ENCODE data around the gene FTO.
"Not testable (repeated sequence)": the region's sequence is repeated elsewhere in the genome, so short reads cannot be mapped to it uniquely, and the experiment has no call there.

The FTO gene

GRCh38 chr16:53826658-53827057, 122.7 kb downstream of the FTO start:
- DNase-seq (ENCODE audit: low read depth in 2 of 2): no peak

GRCh38 chr16:53827741-53828140, 123.8 kb downstream of the FTO start:
- DNase-seq (ENCODE audit: low read depth in 2 of 2): no peak

- no peak for DNase-seq (ENCODE audit: low read depth in 2 of 2)
These were observed 125.3 kb downstream of the FTO start for GRCh38 chr16:53829186-53829747.

GRCh38 chr16:53832896-53833544, 129.1 kb downstream of the FTO start:
- no peak for DNase-seq (ENCODE audit: low read depth in 2 of 2)

GRCh38 chr16:53836142-53836541, 132.2 kb downstream of the FTO start:
- DNase-seq (ENCODE audit: low read depth in 2 of 2): no peak

- DNase-seq (ENCODE audit: low read depth in 2 of 2): no peak
These were observed 132.7 kb downstream of the FTO start for GRCh38 chr16:53836680-53837079.

GRCh38 chr16:53837426-53837825, 133.5 kb downstream of the FTO start:
- DNase-seq (ENCODE audit: low read depth in 2 of 2): no peak

- DNase-seq (ENCODE audit: low read depth in 2 of 2): no peak
These were observed 135.2 kb downstream of the FTO start for GRCh38 chr16:53839150-53839549.

GRCh38 chr16:53840456-53840855, 136.5 kb downstream of the FTO start:
- no peak for DNase-seq (ENCODE audit: low read depth in 2 of 2)

- no peak for DNase-seq (ENCODE audit: low read depth in 2 of 2)
These were observed 137.9 kb downstream of the FTO start for GRCh38 chr16:53841884-53842283.

GRCh38 chr16:53843084-53843483, 139.1 kb downstream of the FTO start:
- DNase-seq (ENCODE audit: low read depth in 2 of 2): no peak

GRCh38 chr16:53844804-53845203, 140.8 kb downstream of the FTO start:
- DNase-seq (ENCODE audit: low read depth in 2 of 2): no peak

GRCh38 chr16:53846549-53846948, 142.6 kb downstream of the FTO start:
- not testable (repeated sequence) for DNase-seq (ENCODE audit: low read depth in 2 of 2)

GRCh38 chr16:53846971-53847370, 143.0 kb downstream of the FTO start:
- DNase-seq (ENCODE audit: low read depth in 2 of 2): no peak

GRCh38 chr16:53848277-53848942, 144.5 kb downstream of the FTO start:
- DNase-seq (ENCODE audit: low read depth in 2 of 2): no peak

- no peak for DNase-seq (ENCODE audit: low read depth in 2 of 2)
These were observed 145.0 kb downstream of the FTO start for GRCh38 chr16:53848950-53849349.

- DNase-seq (ENCODE audit: low read depth in 2 of 2): no peak
These were observed 145.6 kb downstream of the FTO start for GRCh38 chr16:53849585-53849984.

GRCh38 chr16:53849994-53850393, 146.0 kb downstream of the FTO start:
- no peak for DNase-seq (ENCODE audit: low read depth in 2 of 2)

- DNase-seq (ENCODE audit: low read depth in 2 of 2): no peak
These were observed 148.7 kb downstream of the FTO start for GRCh38 chr16:53852678-53853077.

- no peak for DNase-seq (ENCODE audit: low read depth in 2 of 2)
These were observed 151.1 kb downstream of the FTO start for GRCh38 chr16:53855056-53855455.

- no peak for DNase-seq (ENCODE audit: low read depth in 2 of 2)
These were observed 151.6 kb downstream of the FTO start for GRCh38 chr16:53855511-53855910.

GRCh38 chr16:53859995-53860540, 156.1 kb downstream of the FTO start:
- no peak for DNase-seq (ENCODE audit: low read depth in 2 of 2)

- DNase-seq (ENCODE audit: low read depth in 2 of 2): no peak
These were observed 159.9 kb downstream of the FTO start for GRCh38 chr16:53863861-53864260.

All from fibroblast of skin of left quadriceps (primary cell).